NCI-H2227 (cell line): ENCODE results near the gene OLFM3.

ENCODE experiments used
- DNase-seq: peaks from one replicate; lab custom pipeline; 2025; ENCODE audit not compliant: unreplicated experiment; lab: John Stamatoyannopoulos, UW

The OLFM3 gene

DNA sequence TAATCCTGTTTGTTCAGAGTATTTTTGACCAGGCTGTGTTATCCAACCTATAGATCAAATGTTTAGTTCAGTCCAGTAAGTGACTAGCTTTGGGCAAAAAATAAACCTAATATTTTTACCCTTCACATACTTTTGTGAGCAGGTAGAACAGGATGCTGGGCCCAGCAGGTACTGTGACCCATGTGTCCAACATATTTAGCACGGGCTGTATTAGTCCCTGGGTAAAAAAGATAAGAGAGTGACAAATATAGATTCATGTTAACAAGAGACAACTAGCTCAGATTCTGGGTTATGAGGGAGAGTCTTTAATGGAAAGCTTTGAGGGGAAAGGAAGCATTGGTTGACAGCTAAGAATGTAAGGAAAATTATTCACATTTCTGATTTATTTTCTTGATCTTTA lies 43.1 kb downstream of the OLFM3 start:
- no peak for DNase-seq

DNA sequence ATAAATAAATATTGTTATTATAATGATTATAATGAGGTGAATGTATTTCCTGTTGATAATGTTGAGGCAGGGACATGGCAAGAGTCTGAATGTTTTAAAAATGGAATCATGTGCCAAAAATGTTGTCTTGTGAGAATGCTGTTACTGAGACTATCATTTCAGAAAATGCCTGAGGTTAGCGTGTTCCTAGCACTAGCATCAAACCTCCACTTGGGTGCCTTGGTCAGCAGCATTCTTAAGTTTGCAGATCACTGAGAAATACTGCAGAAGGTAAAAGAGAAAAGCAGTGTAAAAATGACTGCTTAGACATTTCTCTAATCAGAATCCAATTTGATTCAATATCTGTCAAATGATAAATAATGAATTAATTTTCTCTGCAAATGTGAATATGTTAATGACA lies 50.8 kb downstream of the OLFM3 start:
- DNase-seq: no peak

DNA sequence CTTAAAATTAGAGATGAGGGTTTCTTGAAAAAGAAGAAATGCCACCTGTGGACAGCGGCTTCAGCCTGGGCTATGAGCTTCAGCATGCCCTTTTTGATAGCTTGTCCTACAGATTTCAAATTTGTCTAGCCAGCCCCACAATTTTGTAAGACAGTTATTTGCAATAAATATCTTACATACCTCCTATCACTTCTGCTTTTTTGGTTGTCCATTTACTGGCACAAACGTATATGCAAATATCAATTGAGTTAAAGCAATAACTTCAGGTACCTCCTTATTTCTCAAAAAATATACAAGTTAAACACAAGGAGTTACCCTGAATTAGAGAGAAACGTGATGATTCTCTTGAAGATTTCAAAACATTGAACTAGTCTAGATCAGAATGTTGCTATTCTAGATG lies 53.5 kb downstream of the OLFM3 start:
- no peak for DNase-seq

DNA sequence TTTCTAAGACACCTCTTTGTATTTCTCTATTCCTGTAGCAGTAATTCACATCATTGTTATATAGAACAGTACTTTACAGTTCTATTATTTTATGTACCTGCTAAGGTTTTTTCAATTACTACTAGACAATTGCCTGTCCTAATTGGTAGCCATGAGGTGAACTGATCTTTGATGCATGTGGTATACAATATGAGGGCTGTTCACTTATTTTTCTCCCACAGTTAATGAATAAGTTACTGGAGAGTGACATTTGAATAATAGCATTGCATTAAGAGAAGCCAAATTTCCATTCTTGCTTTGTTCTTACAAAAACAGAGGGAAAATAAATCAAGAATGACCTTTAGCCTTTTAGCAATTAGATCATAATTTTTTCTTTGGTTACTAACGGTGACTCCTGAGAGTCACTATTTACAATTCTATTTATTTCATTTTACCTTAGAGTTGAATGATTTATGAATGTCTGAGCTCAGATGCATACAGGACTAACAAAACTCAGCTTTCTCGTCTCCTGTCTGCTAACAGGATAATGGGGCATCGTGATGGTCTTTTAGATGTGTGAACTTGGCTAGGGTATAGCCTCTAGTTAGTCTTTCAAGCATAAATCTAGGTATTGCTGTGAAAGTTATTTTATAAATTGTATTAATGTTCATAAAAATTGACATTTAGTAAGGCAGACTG lies 54.1 kb downstream of the OLFM3 start:
- DNase-seq: no peak

- no peak for DNase-seq
These were observed 58.0 kb downstream of the OLFM3 start for GRCh38 chr1:101938681-101939080.

GRCh38 chr1:101929343-101929742 lies 67.4 kb downstream of the OLFM3 start:
- DNase-seq: no peak

DNA sequence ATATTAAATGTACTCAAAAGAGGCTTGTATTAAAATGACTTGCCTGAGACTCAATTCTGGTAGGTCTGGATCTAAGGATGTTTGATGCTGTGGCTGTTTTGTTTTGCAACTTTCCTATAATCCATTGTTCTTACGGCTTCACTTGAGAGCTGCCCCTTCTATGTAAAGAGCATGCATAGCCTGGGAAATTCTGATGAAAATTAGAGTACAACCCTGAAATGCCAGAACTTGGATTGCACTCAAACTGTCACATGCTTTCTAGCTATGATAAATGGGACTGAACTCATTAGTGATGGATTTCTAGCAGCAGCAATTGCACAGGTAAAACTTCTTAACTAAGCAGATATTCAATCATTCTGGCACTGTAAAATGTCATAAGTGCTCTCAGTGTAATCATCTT lies 67.9 kb downstream of the OLFM3 start:
- DNase-seq: no peak

GRCh38 chr1:101924700-101925099 lies 72.0 kb downstream of the OLFM3 start:
- DNase-seq: no peak

GRCh38 chr1:101920577-101920976 lies 76.1 kb downstream of the OLFM3 start:
- DNase-seq: no peak

DNA sequence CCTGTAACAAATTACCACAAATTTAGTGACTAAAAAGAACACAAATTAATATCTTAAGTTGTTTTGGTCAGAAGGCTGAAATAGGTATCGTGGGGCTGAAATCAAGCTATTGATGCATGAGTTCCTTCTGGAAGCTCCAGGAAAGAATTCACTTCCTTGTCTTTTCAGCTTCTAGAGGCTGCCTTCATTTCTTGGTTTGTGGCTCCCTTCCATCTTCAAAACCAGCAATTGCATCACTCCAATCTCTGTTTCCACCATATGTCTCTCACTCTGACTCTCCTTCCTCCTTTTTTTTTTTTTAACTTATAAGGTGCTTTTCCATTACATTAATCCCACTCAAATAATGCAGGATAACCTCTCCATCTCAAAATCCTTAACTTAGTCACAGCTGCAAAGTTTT lies 78.4 kb downstream of the OLFM3 start:
- DNase-seq: no peak

- no peak for DNase-seq
These were observed 81.1 kb downstream of the OLFM3 start for GRCh38 chr1:101915597-101915996.

- no peak for DNase-seq
These were observed 82.1 kb downstream of the OLFM3 start for GRCh38 chr1:101914473-101915242.

DNA sequence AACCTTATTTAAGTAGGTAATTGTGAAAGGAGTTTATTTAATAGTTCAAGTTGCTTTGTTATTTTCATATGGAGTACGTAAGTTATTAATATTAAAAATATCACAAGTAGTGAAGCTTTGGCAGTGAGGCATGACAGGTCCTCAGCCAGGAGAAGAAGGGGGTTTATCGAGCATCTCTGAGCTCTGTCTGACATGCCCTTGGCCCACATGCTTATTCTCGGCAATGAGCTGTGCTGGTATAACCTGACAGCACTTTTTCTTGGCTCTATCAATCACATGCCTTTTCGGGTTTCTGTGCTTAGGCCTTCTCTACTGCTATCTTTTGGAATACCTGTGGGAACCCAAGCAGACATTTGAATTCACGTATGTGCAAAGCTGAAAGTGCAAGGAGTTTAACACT lies 84.8 kb downstream of the OLFM3 start:
- no peak for DNase-seq

- no peak for DNase-seq
These were observed 87.7 kb downstream of the OLFM3 start for GRCh38 chr1:101908980-101909379.

DNA sequence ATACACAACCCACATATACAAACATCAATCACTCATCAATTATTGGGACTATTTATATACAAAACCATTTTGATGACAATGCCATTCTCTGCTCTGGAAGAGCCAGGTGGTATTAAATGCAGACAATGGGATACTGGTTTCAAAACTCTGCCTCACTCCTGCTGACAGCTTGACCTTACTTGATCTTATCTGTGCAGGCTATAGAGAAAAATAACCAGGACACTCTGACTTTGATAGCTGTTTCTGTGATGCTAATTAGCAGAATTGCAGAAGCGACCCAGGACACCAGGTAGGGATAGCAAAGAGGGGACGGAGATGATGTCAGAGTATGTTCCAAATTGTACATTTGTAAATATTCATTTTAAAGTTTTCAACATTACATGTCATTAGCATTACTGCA lies 89.5 kb downstream of the OLFM3 start:
- DNase-seq: no peak

DNA sequence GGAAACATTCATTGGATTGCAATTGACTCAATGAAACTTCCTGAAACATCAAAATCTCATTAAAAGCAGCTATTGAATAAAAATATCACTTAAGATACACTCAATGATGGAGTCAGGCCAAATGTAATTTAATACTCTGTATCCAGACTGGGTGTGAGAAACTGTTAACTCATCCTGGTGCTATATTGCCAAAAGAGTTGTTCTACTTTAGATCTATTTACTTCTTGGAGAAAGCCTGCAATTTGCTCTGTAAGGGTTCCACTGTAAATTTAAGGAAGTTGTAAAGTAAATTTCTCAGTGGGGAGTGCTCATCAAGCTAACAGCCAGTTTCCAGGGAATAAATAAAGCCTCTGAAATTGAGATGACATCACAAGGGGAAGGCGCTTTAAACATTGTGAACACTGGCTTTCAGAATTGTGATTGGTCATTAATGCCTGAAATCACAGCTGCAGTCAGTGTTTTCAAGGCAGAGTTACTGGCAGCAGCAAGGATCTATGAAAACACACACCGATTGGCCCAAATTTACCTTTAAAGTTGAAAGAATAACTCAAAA lies 91.4 kb downstream of the OLFM3 start:
- DNase-seq: no peak

DNA sequence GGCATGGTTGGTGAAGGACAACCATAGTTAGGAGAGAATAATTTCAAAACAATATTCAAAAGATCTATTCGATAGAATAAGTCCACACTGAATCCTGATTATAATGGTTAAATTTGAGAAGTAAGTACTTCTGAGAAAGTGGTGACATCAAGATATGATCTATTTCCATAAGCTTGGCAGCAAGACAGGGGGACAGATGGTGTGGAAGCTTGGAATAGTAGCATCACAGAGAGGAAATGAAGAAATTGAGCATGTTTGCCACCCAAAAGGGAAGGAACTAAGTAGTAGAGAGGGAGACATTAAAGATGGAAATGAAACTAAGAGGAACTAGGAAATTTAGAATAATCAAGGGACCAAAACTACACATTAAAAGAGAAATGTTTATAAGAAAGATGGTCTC lies 94.5 kb downstream of the OLFM3 start:
- DNase-seq: no peak

GRCh38 chr1:101898137-101898536 lies 98.6 kb downstream of the OLFM3 start:
- DNase-seq: no peak

GRCh38 chr1:101884621-101885020 lies 112.1 kb downstream of the OLFM3 start:
- DNase-seq: no peak

GRCh38 chr1:101875891-101876290 lies 120.8 kb downstream of the OLFM3 start:
- DNase-seq: no peak

- no peak for DNase-seq
These were observed 123.1 kb downstream of the OLFM3 start for GRCh38 chr1:101873672-101874071.

DNA sequence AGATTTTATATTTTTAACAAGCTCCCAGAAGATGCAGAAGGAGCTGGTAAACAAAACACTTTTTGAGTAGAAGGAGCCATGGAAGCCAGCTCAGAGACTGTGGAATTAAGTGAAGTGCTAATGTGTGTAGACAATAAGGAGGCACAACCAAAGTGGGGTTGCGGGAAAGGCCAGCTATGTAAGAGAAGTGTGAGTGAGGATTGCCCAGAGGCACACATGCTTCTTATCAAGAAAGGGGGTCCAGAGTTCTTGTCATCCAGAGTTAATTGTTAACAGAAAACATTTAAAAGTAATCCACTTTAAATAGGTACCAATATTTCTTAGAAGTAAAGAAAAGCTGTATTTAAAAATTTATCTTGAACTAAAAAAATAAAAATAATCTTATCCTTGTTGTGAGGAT lies 136.8 kb downstream of the OLFM3 start:
- DNase-seq: no peak
